Activated naive CD4-positive, alpha-beta T cell treated with anti-CD3 and anti-CD28 coated beads, Interleukin-2, amount 50 U/mL, for 24 hours (primary cell): ENCODE results near the gene HSP90B1.

Experiments used
- H3K27ac Mint-ChIP-seq: one replicate; pipeline ENCODE4 v1.8.0; 2021; ENCODE audit warnings: mild to moderate bottlenecking, mixed read lengths
- H3K27me3 Mint-ChIP-seq: one replicate; pipeline ENCODE4 v1.8.0; 2021; ENCODE audit warnings: mixed read lengths
- H3K36me3 Mint-ChIP-seq: one replicate; pipeline ENCODE4 v1.8.0; 2021; ENCODE audit warnings: mixed read lengths
- H3K4me1 Mint-ChIP-seq: one replicate; pipeline ENCODE4 v1.8.0; 2021; ENCODE audit warnings: mixed read lengths
- H3K4me3 Mint-ChIP-seq: one replicate; pipeline ENCODE4 v1.8.0; 2021; ENCODE audit warnings: mild to moderate bottlenecking, mixed read lengths
- H3K9me3 Mint-ChIP-seq: one replicate; pipeline ENCODE4 v1.8.0; 2021; ENCODE audit warnings: mixed read lengths

Gene HSP90B1

DNA sequence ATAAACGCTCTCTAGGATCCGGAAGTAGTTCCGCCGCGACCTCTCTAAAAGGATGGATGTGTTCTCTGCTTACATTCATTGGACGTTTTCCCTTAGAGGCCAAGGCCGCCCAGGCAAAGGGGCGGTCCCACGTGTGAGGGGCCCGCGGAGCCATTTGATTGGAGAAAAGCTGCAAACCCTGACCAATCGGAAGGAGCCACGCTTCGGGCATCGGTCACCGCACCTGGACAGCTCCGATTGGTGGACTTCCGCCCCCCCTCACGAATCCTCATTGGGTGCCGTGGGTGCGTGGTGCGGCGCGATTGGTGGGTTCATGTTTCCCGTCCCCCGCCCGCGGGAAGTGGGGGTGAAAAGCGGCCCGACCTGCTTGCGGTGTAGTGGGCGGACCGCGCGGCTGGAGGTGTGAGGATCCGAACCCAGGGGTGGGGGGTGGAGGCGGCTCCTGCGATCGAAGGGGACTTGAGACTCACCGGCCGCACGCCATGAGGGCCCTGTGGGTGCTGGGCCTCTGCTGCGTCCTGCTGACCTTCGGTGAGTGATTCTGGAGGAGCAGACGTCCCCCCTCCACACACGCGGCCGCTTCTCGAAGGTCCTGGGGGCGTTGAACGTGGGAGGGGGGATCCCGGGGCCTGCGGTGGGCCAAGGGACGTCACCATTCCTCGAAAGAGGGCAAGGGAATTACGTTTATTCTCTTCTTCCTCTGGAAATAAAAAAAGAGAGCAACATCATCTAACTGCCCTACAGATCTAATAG is at the start of gene HSP90B1:
HSP90B1 (plus strand) TSS at position 377 of the 753 bp plus-strand sequence; CDS start at position 483, 106 bp downstream.
- no peaks in the 10 kb centered on the region for H3K9me3 Mint-ChIP-seq
- H3K4me1 Mint-ChIP-seq: peaks cover 57% of the 10 kb centered on the region
- H3K36me3 Mint-ChIP-seq: peaks cover 20% of the 10 kb centered on the region
- peak within 1 kb of the TSS; percentile 96 for H3K4me3 Mint-ChIP-seq
- H3K27me3 Mint-ChIP-seq: no peaks in the 10 kb centered on the region
- H3K27ac Mint-ChIP-seq: peak within 1 kb of the TSS; percentile 100

DNA sequence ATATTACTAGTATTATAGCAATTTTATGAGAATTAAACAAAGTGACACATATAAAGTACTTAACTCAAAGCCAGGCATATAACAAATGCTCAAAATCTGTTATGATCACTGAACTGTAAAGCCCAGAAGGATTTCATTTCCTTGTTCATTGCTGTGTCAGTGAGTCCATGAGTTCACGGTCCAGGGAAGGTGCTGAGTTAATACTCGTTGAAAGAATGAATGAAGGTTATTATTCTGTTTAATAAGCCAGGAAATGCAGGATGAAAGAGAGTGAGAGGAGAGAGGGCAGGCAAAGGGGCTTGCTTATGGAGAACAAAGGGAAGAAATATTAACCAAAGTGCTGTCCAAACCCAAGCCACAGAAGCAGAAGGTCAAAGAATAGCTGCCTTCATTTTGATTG is 48.9 kb upstream of the HSP90B1 start:
- no peak overlapping the region for H3K4me3 Mint-ChIP-seq
- no peak overlapping the region for H3K27ac Mint-ChIP-seq
- no peaks in the 10 kb centered on the region for H3K27me3 Mint-ChIP-seq
- H3K9me3 Mint-ChIP-seq: no peaks in the 10 kb centered on the region
- no peaks in the 10 kb centered on the region for H3K36me3 Mint-ChIP-seq
- H3K4me1 Mint-ChIP-seq: peaks cover 19% of the 10 kb centered on the region

DNA sequence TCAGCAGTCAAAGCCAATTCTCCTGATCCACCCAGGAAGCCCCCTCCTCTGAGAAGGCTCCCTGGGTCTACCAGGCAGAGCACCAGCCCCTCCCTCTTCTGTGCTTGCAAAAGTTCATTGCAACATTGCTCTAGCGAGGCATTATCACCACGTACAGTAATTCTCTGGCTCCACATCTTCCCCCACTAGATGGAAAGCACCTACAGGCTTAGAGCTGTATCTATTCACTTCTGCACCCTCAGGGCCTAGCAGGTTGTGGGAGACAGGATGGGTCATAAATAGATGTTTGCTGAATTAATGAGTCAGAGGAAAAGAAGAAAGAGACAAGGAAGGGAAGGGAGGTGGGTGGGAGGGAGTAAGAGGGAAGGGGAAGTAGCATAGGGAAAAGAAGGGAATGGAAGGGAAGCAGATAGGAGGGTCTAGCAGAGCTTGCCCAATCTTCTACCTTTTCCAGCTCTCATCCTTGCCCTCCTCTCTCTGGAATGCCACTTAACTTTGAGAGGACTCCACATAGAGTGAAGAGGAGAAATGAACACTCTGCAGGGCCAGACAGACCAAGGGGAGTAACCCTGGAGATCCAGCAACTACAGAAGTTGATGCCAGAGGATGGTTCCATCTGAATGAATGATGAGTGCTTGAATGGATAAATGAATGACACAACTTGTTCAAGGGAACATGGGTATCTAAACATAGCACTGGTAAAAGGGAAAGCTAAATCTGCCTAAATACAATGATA is 47.2 kb upstream of the HSP90B1 start:
- Mint-ChIP-seq H3K4me1 (peaks cover 15% of the 10 kb centered on the region), H3K36me3 (no peaks in the 10 kb centered on the region), H3K27ac (no peak overlapping the region), H3K27me3 (no peaks in the 10 kb centered on the region), H3K9me3 (no peaks in the 10 kb centered on the region), H3K4me3 (no peak overlapping the region)

DNA sequence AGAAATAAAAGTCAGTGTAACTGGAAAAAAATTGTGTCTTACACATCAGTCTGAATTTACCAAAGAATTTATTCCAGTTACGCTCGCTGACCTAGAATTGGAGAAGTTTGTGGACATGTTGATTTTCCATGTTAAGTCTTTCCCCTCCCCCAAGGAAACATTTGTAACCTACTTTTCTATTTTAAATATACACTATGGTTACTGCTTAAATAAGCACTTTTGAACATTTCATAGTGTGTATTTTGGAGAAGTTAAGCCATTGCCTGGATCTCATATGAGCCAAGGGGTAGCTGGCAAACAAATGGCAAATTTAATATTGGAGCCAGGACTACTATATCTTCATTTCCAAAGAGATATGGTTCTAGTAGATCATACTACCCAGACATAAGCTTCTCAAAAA is 46.3 kb upstream of the HSP90B1 start:
- no peaks in the 10 kb centered on the region for H3K27me3 Mint-ChIP-seq
- H3K27ac Mint-ChIP-seq: no peak overlapping the region
- H3K4me3 Mint-ChIP-seq: no peak overlapping the region
- H3K36me3 Mint-ChIP-seq: no peaks in the 10 kb centered on the region
- H3K4me1 Mint-ChIP-seq: peaks cover 14% of the 10 kb centered on the region
- no peaks in the 10 kb centered on the region for H3K9me3 Mint-ChIP-seq

DNA sequence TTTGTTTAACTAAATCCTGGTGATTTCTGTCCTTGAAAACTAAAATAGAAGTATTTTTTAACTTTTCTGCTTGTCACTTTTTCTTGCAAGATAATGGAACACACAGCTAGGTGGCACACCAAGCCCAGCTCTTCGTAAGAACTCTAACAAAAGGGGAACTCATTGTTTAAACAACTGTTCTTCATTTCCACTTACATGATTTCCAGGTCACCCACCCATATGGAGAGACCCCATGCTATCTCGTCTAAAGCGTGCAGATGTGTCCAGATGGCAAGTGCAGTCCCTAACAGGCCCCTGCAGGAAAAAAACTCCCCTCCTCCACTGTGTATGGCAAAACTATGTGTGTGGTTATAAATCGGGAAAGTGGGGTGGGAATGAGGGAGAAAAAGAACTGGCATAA is 45.9 kb upstream of the HSP90B1 start:
- Mint-ChIP-seq H3K27me3 (no peaks in the 10 kb centered on the region), H3K4me1 (peaks cover 10% of the 10 kb centered on the region), H3K4me3 (no peak overlapping the region), H3K36me3 (no peaks in the 10 kb centered on the region), H3K27ac (peak overlapping the region; percentile 68), H3K9me3 (no peaks in the 10 kb centered on the region)

DNA sequence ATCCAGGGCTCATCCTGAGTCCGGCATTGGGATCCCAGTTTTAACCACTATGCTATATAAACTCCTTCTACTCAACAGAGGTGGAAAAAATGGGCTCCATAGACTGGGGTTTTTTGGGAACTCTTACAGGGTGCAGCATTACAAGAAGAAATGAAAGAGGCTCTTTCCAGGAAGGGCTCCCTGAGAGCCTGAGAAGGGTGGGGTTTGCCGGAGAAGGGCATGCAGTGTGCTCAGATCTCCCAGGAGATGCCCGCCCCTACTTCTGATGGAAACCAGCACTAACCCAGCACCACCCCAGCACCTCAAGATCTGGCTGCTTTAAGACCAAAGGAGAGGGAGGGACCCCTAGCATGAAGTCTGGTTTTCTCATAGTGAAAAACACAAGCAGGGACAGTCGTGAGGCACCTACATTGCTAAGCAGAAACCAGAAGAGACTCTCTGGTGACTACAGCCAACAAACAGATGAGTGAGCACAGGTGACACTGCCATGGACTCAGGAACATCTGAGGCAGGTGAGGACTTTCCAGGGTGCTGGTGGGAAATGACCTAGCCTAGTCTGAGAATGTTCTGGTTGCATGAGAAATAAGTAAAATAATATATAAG is 43.9 kb upstream of the HSP90B1 start:
- H3K4me3 Mint-ChIP-seq: no peak overlapping the region
- H3K9me3 Mint-ChIP-seq: no peaks in the 10 kb centered on the region
- H3K27me3 Mint-ChIP-seq: no peaks in the 10 kb centered on the region
- H3K4me1 Mint-ChIP-seq: peaks cover 5% of the 10 kb centered on the region
- H3K27ac Mint-ChIP-seq: no peak overlapping the region
- no peaks in the 10 kb centered on the region for H3K36me3 Mint-ChIP-seq

DNA sequence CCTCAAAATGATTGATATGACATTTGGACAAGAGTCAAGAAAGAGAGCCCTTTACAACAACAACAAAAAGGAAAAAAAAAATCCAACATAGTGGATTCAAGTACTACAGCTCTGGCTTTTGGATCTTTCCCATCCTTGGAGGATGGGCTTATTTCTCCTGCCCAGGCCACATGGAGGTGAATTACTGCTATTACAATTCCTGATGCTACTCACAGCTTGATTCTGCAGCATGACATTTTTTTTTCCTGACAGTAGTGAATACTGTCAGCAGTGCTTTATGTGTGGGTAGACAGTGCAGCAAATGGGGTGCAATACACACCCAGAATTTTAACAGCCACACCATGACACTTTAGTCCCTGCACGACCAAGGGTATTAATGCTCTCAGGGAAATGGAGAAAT is 42.5 kb upstream of the HSP90B1 start:
- Mint-ChIP-seq H3K4me1 (peaks cover 5% of the 10 kb centered on the region), H3K27ac (no peak overlapping the region), H3K4me3 (no peak overlapping the region), H3K27me3 (no peaks in the 10 kb centered on the region), H3K36me3 (no peaks in the 10 kb centered on the region), H3K9me3 (no peaks in the 10 kb centered on the region)

DNA sequence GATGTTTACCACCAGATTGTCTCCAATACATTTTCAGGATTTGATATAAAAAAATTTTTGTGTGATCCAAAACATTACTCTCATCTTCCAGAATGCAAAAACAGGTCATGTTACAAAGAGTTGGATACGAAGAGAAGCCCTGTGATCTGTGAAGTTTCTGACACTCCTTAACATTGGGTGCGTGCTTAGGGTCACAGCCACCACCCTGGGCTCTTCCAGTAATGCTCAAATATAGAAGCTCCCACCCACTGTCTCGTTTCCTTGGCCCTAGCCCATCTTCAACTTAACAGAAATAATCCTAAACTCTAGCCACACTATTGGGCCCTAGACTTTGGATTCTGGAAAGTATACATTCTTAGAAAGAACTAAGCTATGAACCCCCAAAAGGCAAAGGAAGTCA is 32.9 kb upstream of the HSP90B1 start:
- Mint-ChIP-seq H3K36me3 (no peaks in the 10 kb centered on the region), H3K9me3 (no peaks in the 10 kb centered on the region), H3K27ac (no peak overlapping the region), H3K27me3 (no peaks in the 10 kb centered on the region), H3K4me1 (peaks cover 26% of the 10 kb centered on the region), H3K4me3 (no peak overlapping the region)

DNA sequence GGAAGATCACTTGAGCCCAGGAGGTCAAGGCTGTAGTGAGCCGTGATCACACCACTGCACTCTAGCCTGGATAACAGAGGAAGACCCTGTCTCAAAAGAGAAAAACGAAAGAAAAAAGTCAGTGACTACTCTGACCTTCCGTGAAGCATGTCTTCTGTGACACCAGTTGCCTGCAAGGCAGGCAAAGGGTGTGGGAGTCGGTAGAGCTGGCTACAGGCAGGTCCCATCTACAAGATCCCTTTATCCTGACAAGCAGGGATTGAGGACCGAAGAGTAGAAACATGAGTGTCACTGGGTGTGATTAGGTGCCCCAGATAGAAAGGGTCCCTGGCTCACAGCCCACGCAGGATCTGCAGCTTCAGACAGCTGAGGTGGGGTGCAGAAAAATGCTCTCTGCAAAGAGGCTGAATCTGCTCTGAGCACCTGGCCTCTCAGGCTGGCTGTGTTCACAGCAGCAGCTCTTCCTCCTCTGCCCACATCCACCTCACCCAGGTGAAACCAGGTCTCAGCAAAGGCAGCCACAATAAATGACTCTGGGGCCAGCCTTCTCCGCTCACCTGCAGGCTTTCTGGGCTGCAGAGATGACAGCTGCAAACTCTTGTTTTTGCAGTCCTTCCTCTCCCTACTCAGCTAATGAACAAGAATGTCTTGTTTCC is 28.6 kb upstream of the HSP90B1 start:
- Mint-ChIP-seq H3K4me1 (peaks cover 63% of the 10 kb centered on the region), H3K27me3 (no peaks in the 10 kb centered on the region), H3K9me3 (peaks cover 4% of the 10 kb centered on the region), H3K4me3 (peak overlapping the region; percentile 70), H3K36me3 (no peaks in the 10 kb centered on the region), H3K27ac (peak overlapping the region; percentile 86)

DNA sequence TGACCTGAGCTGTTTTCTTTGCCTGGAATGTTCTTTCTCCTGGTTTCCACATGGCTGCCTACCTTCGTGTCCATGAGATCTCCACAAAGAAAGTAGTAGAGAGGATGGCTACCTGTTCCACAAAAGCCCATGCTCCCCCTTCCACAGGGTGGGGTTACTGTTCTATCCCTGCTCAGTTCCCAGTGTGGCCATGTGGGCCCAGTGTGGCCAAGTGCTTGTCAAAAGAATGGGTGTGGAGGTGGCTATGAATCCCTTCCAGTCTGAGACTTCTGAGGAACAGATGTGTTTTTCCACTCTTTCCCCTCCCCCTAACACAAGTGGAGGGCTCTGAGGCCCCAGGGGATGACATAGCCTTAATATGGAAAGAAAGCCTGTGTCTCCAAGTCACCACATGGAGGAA is 26.2 kb upstream of the HSP90B1 start:
- Mint-ChIP-seq H3K4me3 (no peak overlapping the region), H3K4me1 (peaks cover 80% of the 10 kb centered on the region), H3K27ac (peak overlapping the region; percentile 97), H3K9me3 (peaks cover 4% of the 10 kb centered on the region), H3K27me3 (no peaks in the 10 kb centered on the region), H3K36me3 (no peaks in the 10 kb centered on the region)

DNA sequence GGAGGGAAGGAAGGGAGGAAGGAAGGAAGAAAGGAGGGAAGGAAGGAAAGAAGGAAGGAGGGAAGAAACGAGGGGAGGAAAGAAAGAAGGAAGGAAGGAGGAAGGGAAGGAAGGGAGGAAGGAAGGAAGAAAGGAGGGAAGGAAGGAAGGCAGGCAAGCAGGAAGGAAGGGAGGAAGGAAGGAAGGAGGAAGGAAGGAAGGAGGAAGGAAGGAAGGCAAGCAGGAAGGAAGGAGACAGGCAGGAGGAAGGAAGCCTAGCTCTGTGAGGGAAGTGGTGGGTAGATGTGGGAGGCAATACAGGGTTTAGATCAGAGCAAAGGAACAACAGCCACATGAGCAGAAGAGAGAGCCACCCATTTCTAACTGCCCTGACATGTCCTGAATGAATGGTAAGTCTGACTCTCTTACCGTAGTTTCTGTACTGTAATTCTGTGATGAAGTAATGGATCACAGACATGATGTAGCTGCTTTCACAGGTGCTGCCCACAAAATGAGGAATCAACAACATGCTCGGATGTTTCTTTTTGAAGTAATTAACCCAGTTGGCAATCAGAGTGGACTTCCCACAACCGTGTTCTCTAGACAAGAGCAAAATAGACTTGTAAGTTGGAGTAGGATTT is 24.4 kb upstream of the HSP90B1 start:
- peak overlapping the region; percentile 33 for H3K4me3 Mint-ChIP-seq
- no peaks in the 10 kb centered on the region for H3K27me3 Mint-ChIP-seq
- no peaks in the 10 kb centered on the region for H3K36me3 Mint-ChIP-seq
- peaks cover 81% of the 10 kb centered on the region for H3K4me1 Mint-ChIP-seq
- H3K27ac Mint-ChIP-seq: peak overlapping the region; percentile 95
- H3K9me3 Mint-ChIP-seq: peaks cover 4% of the 10 kb centered on the region

DNA sequence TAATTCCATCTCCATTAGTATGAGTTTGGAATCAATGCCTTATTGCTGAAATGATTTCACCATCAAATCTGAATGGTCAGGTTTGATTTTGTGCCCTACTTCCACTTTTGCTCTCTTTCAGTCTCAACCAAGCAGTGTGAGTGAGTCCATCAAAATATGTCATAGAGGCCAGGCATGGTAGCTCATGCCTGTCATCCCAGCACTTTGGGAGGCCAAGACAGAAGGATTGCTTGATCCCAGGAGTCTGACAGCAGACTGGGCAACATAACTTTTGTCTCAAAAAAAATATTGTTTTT is 22.0 kb upstream of the HSP90B1 start:
- Mint-ChIP-seq H3K9me3 (peaks cover 4% of the 10 kb centered on the region), H3K27me3 (no peaks in the 10 kb centered on the region), H3K4me3 (no peak overlapping the region), H3K27ac (no peak overlapping the region), H3K36me3 (no peaks in the 10 kb centered on the region), H3K4me1 (peaks cover 59% of the 10 kb centered on the region)

DNA sequence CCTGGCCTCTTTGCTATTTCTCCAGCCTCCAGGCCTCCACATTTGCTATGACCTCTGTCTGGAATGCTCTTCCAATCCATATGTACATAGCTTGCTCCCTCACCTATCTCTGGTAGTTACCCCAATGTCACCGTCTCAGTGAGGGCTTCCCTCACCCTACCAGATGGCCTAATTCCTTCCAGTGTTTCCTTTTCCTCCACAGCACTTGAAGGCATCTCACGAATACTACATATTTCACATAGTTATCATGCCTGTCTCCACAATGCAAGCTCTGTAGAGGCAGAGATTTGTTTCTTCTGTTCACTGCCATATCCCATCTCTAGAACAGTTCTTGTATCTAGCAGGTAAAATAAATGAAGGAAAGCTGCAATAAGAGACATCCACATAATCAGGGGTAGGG is 21.3 kb upstream of the HSP90B1 start:
- H3K36me3 Mint-ChIP-seq: no peaks in the 10 kb centered on the region
- peaks cover 52% of the 10 kb centered on the region for H3K4me1 Mint-ChIP-seq
- H3K27me3 Mint-ChIP-seq: no peaks in the 10 kb centered on the region
- peak overlapping the region; percentile 26 for H3K27ac Mint-ChIP-seq
- H3K9me3 Mint-ChIP-seq: peaks cover 4% of the 10 kb centered on the region
- no peak overlapping the region for H3K4me3 Mint-ChIP-seq

DNA sequence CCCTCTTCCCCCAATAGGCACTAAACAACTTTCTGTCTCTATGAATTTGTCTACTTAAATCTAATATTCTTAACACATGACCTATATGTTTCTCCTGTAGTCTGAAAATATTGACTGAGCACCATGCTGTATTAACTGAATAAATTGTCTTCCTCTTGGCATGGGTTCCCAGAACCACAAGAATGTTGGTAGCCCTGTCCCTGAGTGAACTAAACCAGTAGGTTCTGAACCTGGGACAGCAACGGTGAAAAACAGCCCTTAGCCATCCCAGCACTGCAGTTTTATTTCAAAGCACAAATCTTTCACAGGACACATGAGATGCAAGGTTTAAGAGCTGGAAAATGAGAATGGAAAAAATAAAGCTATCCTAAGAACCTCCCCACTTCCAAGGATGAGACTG is 20.4 kb upstream of the HSP90B1 start:
- Mint-ChIP-seq H3K36me3 (no peaks in the 10 kb centered on the region), H3K27me3 (no peaks in the 10 kb centered on the region), H3K4me1 (peaks cover 43% of the 10 kb centered on the region), H3K27ac (no peak overlapping the region), H3K4me3 (no peak overlapping the region), H3K9me3 (peaks cover 4% of the 10 kb centered on the region)

DNA sequence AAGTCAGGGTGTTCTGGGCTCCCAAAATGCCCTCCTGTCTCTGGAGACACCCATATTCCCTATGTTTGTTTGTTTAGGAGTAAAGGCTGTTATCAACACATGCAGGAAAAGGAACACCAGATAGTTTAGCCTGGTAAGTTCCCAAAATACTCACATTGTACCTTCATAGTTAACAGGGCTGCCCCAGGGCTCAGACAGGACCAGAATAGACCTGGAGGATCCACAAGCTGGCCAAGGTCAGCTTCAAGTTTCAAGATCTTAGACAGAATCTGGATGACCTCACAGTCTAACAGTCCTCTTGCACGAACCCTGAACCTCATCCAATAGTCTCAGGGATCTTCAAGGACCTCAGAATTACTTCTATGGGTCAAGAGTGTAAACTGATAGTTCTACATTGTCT is 18.1 kb upstream of the HSP90B1 start:
- Mint-ChIP-seq H3K27ac (no peak overlapping the region), H3K27me3 (no peaks in the 10 kb centered on the region), H3K4me1 (peaks cover 26% of the 10 kb centered on the region), H3K9me3 (no peaks in the 10 kb centered on the region), H3K36me3 (no peaks in the 10 kb centered on the region), H3K4me3 (no peak overlapping the region)
